H1 (cell line): ENCODE data around the gene IGFBP3. TPM values are rescaled to one million over a fixed set of nuclear protein-coding genes. Genes with fewer than 3 reads are reported as not detected.

ENCODE experiments used
- polyA plus RNA-seq, 7 experiments: library from polyadenylated mRNA; depleted of rRNA in 3 of 7; stranded (reverse) in 5 of 7; unstranded in 2 of 7; fragments of >200 nt in 5 of 7; fragments of 200-250 nt in 2 of 7; gene quantifications; 1 replicate in 5 of 7; 2 replicates in 1 of 7; 4 replicates in 1 of 7; pipeline versions ENCODE4 v1.2.1 to v1.2.3, GENCODE V29; 2011 to 2013; ENCODE audit warnings: missing spikeins in 2 of 7, mixed read lengths in 2 of 7
- total RNA-seq: library from RNA; stranded (reverse); fragmentation: NEBNext Ultra II Directional; extraction: Animal tissue kit (Norgen Biotek cat#: 25700); gene quantifications from 2 replicates; pipeline ENCODE4 v1.2.1, GENCODE V29; 2021

The IGFBP3 gene
- total and polyA plus RNA-seq, 2 of the 8 experiments (the other 6 are each of a cell fraction or from before 2014, with no cell fraction given) = 5.5 to 12.1 TPM

Other genes starting within 250 kb of the IGFBP3 start
- gene CCDC201, start 48.2 kb downstream of the IGFBP3 start, total RNA-seq = not detected in 2 replicates
- not detected in 2 replicates for gene CCDC201, start 48.2 kb downstream of the IGFBP3 start, polyA plus RNA-seq (2011; rRNA removed)
- not detected in 2 replicates for gene IGFBP1, start 32.8 kb downstream of the IGFBP3 start, total RNA-seq
- not detected in 2 replicates for gene IGFBP1, start 32.8 kb downstream of the IGFBP3 start, polyA plus RNA-seq (2011; rRNA removed)